ENCODE results near the gene TGIF2. TPM values are rescaled to one million over a fixed set of nuclear protein-coding genes. Genes with fewer than 3 reads are reported as not detected.
A peak's percentile ranks its signal among the peaks of the same experiment; 100 is the strongest.

TGIF2 gene
- total RNA-seq, 1 experiment from 2014 or later, result 17.1 TPM

DNA sequence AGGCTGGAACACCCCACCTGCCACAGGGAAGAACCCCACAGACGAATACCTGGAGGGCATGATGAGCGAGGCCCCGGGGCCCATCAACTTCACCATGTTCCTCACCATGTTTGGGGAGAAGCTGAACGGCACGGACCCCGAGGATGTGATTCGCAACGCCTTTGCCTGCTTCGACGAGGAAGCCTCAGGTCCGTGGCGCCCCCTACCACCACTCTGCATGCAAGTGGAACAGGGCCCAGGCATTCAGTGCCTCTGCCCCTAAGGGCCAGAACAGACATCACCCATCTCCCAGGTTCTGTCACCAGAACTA, 25.4 kb upstream of the TGIF2 start:
- Histone ChIP-seq H3K36me3 (ENCODE audit: control insufficient read depth in 1 of 2, insufficient read depth in 2 of 2, low read length in 2 of 2) (peaks cover 0 to 5% of the 10 kb centered on the region in 2 experiments; a peak in 1 of 4 replicates), H3K27me3 (ENCODE audit: insufficient read depth, low read length) (no peaks in the 10 kb centered on the region), H3K4me2 (ENCODE audit: low read length) (no peak overlapping the region), H3K9me3 (ENCODE audit: control insufficient read depth in 1 of 2, insufficient read depth in 1 of 2, low read depth in 1 of 2, low read length in 2 of 2) (no peaks in the 10 kb centered on the region), H3K27ac (ENCODE audit: low read depth, low read length) (no peak overlapping the region), H4K20me1 (ENCODE audit: insufficient read depth) (no peaks in the 10 kb centered on the region), H3K4me1 (ENCODE audit: control insufficient read depth in 1 of 2, insufficient read depth in 2 of 2, low read length in 2 of 2) (peaks cover 0 to 3% of the 10 kb centered on the region in 2 experiments; a peak in 1 of 4 replicates), H3K79me2 (ENCODE audit: insufficient read depth, low read length) (0 out of 2 replicates have a peak, but pooled peaks cover 2% of the 10 kb centered on the region), H3K9ac (ENCODE audit: low read length) (no peak overlapping the region), H2AFZ (ENCODE audit: low read depth, low read length, poor library complexity, severe bottlenecking) (no peak overlapping the region), H3K4me3 (replicated peaks in 1 of 2; ENCODE audit: low read depth in 1 of 2, low read length in 2 of 2) (no peak overlapping the region), H3K9me2 (ENCODE audit: insufficient read depth) (no peaks in the 10 kb centered on the region)
- DNase-seq (ENCODE audit: low read depth, low spot score) (no peak), ATAC-seq (no peak)
- intact Hi-C loops (cut with micrococcal nuclease), result no loop called here
- BruUV-seq (replicated peaks), result no TSS peak
- TF ChIP-seq RAD21 (IDR thresholded peaks at IDR 0.05; ENCODE audit: low read depth) (peak; percentile 16; the same call in 1 of the 2 replicates), SRF (IDR thresholded peaks at IDR 0.05; ENCODE audit: low read depth) (no peak), POLR2AphosphoS5 (IDR thresholded peaks at IDR 0.05; ENCODE audit: low read depth, low read length) (no peak)
- TF ChIP-seq, protein P1, sequence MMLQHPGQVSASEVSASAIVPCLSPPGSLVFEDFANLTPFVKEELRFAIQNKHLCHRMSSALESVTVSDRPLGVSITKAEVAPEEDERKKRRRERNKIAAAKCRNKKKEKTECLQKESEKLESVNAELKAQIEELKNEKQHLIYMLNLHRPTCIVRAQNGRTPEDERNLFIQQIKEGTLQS (IDR thresholded peaks at IDR 0.05), result no peak
- TF ChIP-seq, protein P2, sequence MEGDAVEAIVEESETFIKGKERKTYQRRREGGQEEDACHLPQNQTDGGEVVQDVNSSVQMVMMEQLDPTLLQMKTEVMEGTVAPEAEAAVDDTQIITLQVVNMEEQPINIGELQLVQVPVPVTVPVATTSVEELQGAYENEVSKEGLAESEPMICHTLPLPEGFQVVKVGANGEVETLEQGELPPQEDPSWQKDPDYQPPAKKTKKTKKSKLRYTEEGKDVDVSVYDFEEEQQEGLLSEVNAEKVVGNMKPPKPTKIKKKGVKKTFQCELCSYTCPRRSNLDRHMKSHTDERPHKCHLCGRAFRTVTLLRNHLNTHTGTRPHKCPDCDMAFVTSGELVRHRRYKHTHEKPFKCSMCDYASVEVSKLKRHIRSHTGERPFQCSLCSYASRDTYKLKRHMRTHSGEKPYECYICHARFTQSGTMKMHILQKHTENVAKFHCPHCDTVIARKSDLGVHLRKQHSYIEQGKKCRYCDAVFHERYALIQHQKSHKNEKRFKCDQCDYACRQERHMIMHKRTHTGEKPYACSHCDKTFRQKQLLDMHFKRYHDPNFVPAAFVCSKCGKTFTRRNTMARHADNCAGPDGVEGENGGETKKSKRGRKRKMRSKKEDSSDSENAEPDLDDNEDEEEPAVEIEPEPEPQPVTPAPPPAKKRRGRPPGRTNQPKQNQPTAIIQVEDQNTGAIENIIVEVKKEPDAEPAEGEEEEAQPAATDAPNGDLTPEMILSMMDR (IDR thresholded peaks at IDR 0.05 in 2 of 3, conservative IDR thresholded peaks at IDR 0.05 in 1 of 3; ENCODE audit: borderline replicate concordance in 1 of 3, insufficient read depth in 1 of 3, low read depth in 2 of 3, low read length in 2 of 3), result peak in 2 of 3 experiments; percentile 27 to 31; a peak in 2 of 6 replicates
- CTCF ChIA-PET, result no interaction called here
- RAD21 ChIA-PET (ENCODE audit: low non-redundant PET in 1 of 2, low total read pairs in 2 of 2, uncharacterized antibody in 2 of 2, unreplicated experiment in 2 of 2), result no interaction called here
- POLR2A ChIA-PET, result no interaction called here

DNA sequence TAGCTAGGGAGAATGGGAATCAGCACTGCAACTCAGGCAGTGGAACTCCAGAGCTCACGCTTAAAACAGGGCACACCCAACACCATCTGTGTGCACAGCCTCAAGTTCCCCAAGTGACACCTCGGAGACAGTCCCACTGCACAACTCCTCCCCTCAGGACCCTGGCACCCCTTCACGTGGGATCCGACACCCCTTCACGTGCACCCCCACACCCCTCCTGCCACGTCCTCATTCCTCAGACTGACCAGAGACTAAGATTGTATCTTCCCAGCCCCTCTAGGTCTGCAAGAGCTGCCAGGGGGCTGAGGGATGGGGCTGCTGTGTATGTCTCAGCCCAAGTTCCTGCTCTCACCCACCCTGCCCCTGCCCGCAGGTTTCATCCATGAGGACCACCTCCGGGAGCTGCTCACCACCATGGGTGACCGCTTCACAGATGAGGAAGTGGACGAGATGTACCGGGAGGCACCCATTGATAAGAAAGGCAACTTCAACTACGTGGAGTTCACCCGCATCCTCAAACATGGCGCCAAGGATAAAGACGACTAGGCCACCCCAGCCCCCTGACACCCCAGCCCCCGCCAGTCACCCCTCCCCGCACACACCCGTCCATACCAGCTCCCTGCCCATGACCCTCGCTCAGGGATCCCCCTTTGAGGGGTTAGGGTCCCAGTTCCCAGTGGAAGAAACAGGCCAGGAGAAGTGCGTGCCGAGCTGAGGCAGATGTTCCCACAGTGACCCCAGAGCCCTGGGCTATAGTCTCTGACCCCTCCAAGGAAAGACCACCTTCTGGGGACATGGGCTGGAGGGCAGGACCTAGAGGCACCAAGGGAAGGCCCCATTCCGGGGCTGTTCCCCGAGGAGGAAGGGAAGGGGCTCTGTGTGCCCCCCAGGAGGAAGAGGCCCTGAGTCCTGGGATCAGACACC, 24.4 kb upstream of the TGIF2 start:
- Histone ChIP-seq H3K4me1 (ENCODE audit: control insufficient read depth in 1 of 2, insufficient read depth in 2 of 2, low read length in 2 of 2) (no peaks in the 10 kb centered on the region; a peak in 1 of 4 replicates), H3K9me3 (ENCODE audit: control insufficient read depth in 1 of 2, insufficient read depth in 1 of 2, low read depth in 1 of 2, low read length in 2 of 2) (no peaks in the 10 kb centered on the region), H3K9ac (ENCODE audit: low read length) (no peak overlapping the region), H2AFZ (ENCODE audit: low read depth, low read length, poor library complexity, severe bottlenecking) (no peak overlapping the region), H3K9me2 (ENCODE audit: insufficient read depth) (no peaks in the 10 kb centered on the region), H4K20me1 (ENCODE audit: insufficient read depth) (no peaks in the 10 kb centered on the region), H3K27ac (ENCODE audit: low read depth, low read length) (no peak overlapping the region), H3K4me2 (ENCODE audit: low read length) (no peak overlapping the region), H3K4me3 (replicated peaks in 1 of 2; ENCODE audit: low read depth in 1 of 2, low read length in 2 of 2) (no peak overlapping the region), H3K36me3 (ENCODE audit: control insufficient read depth in 1 of 2, insufficient read depth in 2 of 2, low read length in 2 of 2) (peaks cover 0 to 5% of the 10 kb centered on the region in 2 experiments; a peak in 1 of 4 replicates), H3K79me2 (ENCODE audit: insufficient read depth, low read length) (no peaks in the 10 kb centered on the region), H3K27me3 (ENCODE audit: insufficient read depth, low read length) (no peaks in the 10 kb centered on the region)
- ChIA-PET RAD21 (ENCODE audit: low non-redundant PET in 1 of 2, low total read pairs in 2 of 2, uncharacterized antibody in 2 of 2, unreplicated experiment in 2 of 2) (no interaction called here), CTCF (no interaction called here), POLR2A (no interaction called here)
- intact Hi-C loops (cut with micrococcal nuclease), result no loop called here
- ATAC-seq (no peak), DNase-seq (ENCODE audit: low read depth, low spot score) (no peak)
- no TSS peak for BruUV-seq (replicated peaks)
- no peak for TF ChIP-seq EZH2 (IDR thresholded peaks at IDR 0.05)
- TF ChIP-seq EZH2phosphoT487 (IDR thresholded peaks at IDR 0.05; ENCODE audit: borderline replicate concordance), result no peak
- no peak for TF ChIP-seq POLR2A (IDR thresholded peaks at IDR 0.05; ENCODE audit: borderline replicate concordance, extremely low read depth, insufficient read depth, insufficient read length)
- no peak for TF ChIP-seq YY1 (IDR thresholded peaks at IDR 0.05; ENCODE audit: extremely low read depth, insufficient replicate concordance, low read depth, low read length)
- TF ChIP-seq TCF7L2 (IDR thresholded peaks at IDR 0.05; ENCODE audit: borderline replicate concordance, extremely low read depth, insufficient read depth, insufficient read length), result no peak
- no peak for TF ChIP-seq REST (IDR thresholded peaks at IDR 0.05; ENCODE audit: low read depth)
- TF ChIP-seq RAD21 (IDR thresholded peaks at IDR 0.05; ENCODE audit: low read depth), result no peak
- no peak for TF ChIP-seq EGR1 (IDR thresholded peaks at IDR 0.05; ENCODE audit: low read depth)
- TF ChIP-seq, protein P3, sequence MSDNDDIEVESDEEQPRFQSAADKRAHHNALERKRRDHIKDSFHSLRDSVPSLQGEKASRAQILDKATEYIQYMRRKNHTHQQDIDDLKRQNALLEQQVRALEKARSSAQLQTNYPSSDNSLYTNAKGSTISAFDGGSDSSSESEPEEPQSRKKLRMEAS (IDR thresholded peaks at IDR 0.05), result no peak
